Erythroblast (primary cell): ENCODE measurements around the gene RPS6KC1.

Experiments
- DNase-seq, 2 experiments: peaks; one replicate each; lab custom pipeline; 2025; lab: John Stamatoyannopoulos, UW
- GATA1 ChIP-seq: IDR thresholded peaks from 2 replicates; pipeline ENCODE4 v1.6.1; 2011; ENCODE audit warnings: low read depth, mild to moderate bottlenecking, control low read depth, low read length, moderate library complexity
- POLR2A ChIP-seq: IDR thresholded peaks from 2 replicates; pipeline ENCODE4 v1.6.1; 2011; ENCODE audit warnings: mild to moderate bottlenecking, low read length

The RPS6KC1 gene

GRCh38 chr1:213049232-213049631 is 1.8 kb upstream of the RPS6KC1 start:
- TF ChIP-seq GATA1, result no peak
- no peak for TF ChIP-seq POLR2A
- peak; percentile 8 to 27 for DNase-seq

- no peak for DNase-seq
- TF ChIP-seq POLR2A, result no peak
Observed at GRCh38 chr1:213050745-213051126, 305 bp upstream of the RPS6KC1 start.

- peak in 1 of 2 experiments; percentile 40 for DNase-seq
Observed at GRCh38 chr1:213051881-213052202, 801 bp downstream of the RPS6KC1 start.

GRCh38 chr1:213053455-213053854 is 2.4 kb downstream of the RPS6KC1 start:
- no peak for TF ChIP-seq POLR2A
- peak; percentile 27 to 37 for DNase-seq

More at GRCh38 chr1:213051881-213052202, 801 bp downstream of the RPS6KC1 start:
- TF ChIP-seq GATA1 (no peak), POLR2A (no peak)

- TF ChIP-seq POLR2A, result no peak
- TF ChIP-seq GATA1, result no peak
- DNase-seq, result no peak
Observed at GRCh38 chr1:213054142-213054541, 3.1 kb downstream of the RPS6KC1 start.

- DNase-seq, result peak; percentile 53 to 71
- TF ChIP-seq POLR2A, result no peak
- no peak for TF ChIP-seq GATA1
Observed at GRCh38 chr1:213054733-213055591, 3.9 kb downstream of the RPS6KC1 start.

GRCh38 chr1:213055767-213056166 is 4.7 kb downstream of the RPS6KC1 start:
- DNase-seq, result peak; percentile 8 to 12
- no peak for TF ChIP-seq GATA1
- TF ChIP-seq POLR2A, result no peak

GRCh38 chr1:213057264-213058059 is 6.4 kb downstream of the RPS6KC1 start:
- peak; percentile 9 to 29 for DNase-seq
- TF ChIP-seq POLR2A (no peak), GATA1 (no peak)

GRCh38 chr1:213060836-213061235 is 9.8 kb downstream of the RPS6KC1 start:
- TF ChIP-seq POLR2A (no peak), GATA1 (no peak)
- no peak for DNase-seq

GRCh38 chr1:213061263-213061662 is 10.2 kb downstream of the RPS6KC1 start:
- no peak for DNase-seq
- TF ChIP-seq GATA1 (no peak), POLR2A (no peak)

GRCh38 chr1:213065800-213066199 is 14.8 kb downstream of the RPS6KC1 start:
- TF ChIP-seq GATA1 (no peak), POLR2A (no peak)
- DNase-seq, result no peak

- TF ChIP-seq GATA1, result no peak
- TF ChIP-seq POLR2A, result no peak
- no peak for DNase-seq
Observed at GRCh38 chr1:213066363-213066762, 15.3 kb downstream of the RPS6KC1 start.

GRCh38 chr1:213067352-213067751 is 16.3 kb downstream of the RPS6KC1 start:
- DNase-seq, result no peak
- TF ChIP-seq POLR2A (no peak), GATA1 (no peak)

- peak; percentile 81 to 83 for DNase-seq
- TF ChIP-seq GATA1, result no peak
- TF ChIP-seq POLR2A, result no peak
Observed at GRCh38 chr1:213070406-213070805, 19.4 kb downstream of the RPS6KC1 start.

GRCh38 chr1:213075725-213076124 is 24.7 kb downstream of the RPS6KC1 start:
- no peak for DNase-seq
- TF ChIP-seq POLR2A (no peak), GATA1 (no peak)
